CD14-positive monocyte (primary cell): ENCODE data around the gene JAKMIP2. TPM values are rescaled to one million over a fixed set of nuclear protein-coding genes. Genes with fewer than 3 reads are reported as not detected.

Source experiments
- DNase-seq, 3 donors: peaks; one replicate each; pipeline ENCODE4 v3.0.0-alpha.2; 2011 to 2022
- H2AFZ ChIP-seq: 2 replicates; pipeline ENCODE4 v1.6.0; 2012; ENCODE audit warnings: mild to moderate bottlenecking, low read depth, low read length, inconsistent platforms; ENCODE audit not compliant: insufficient read depth, poor library complexity, severe bottlenecking
- H3K27ac ChIP-seq, 2 donors: 1 replicate in 1 of 2; 2 replicates in 1 of 2; pipeline ENCODE4 v1.5.1; 2012 to 2013; ENCODE audit warnings: low read length in 2 of 2, control low read depth in 1 of 2, inconsistent platforms in 1 of 2, low read depth in 1 of 2, mild to moderate bottlenecking in 1 of 2
- H3K27me3 ChIP-seq, 2 donors: one replicate each; pipeline versions ENCODE4 v1.6.0 to v1.6.1; 2011 to 2013; ENCODE audit warnings: low read length in 2 of 2; ENCODE audit not compliant: control insufficient read depth in 2 of 2, insufficient read depth in 2 of 2
- H3K36me3 ChIP-seq, 2 donors: replicated peaks in 1 of 2; 1 replicate in 1 of 2; 2 replicates in 1 of 2; pipeline versions ENCODE4 v1.5.1 to v1.6.1; 2012 to 2013; ENCODE audit warnings: low read length in 2 of 2, control low read depth in 1 of 2, inconsistent platforms in 1 of 2, mild to moderate bottlenecking in 1 of 2; ENCODE audit not compliant: insufficient read depth in 2 of 2, control insufficient read depth in 1 of 2
- H3K4me1 ChIP-seq, 2 donors: 1 replicate in 1 of 2; 2 replicates in 1 of 2; pipeline versions ENCODE4 v1.5.1 to v1.6.1; 2012 to 2013; ENCODE audit warnings: low read length in 2 of 2, control low read depth in 1 of 2, inconsistent platforms in 1 of 2, mild to moderate bottlenecking in 1 of 2, moderate library complexity in 1 of 2; ENCODE audit not compliant: insufficient read depth in 2 of 2, control insufficient read depth in 1 of 2
- H3K4me2 ChIP-seq: replicated peaks from 2 replicates; pipeline ENCODE3; 2012; ENCODE audit warnings: low read length, moderate library complexity, mild to moderate bottlenecking; ENCODE audit not compliant: poor library complexity, severe bottlenecking; ENCODE audit errors: extremely low read depth
- H3K4me3 ChIP-seq, 3 experiments: fragments of 200-600 bp in 1 of 3; sonication (generic) in 1 of 3; replicated peaks in 1 of 3; 1 replicate in 2 of 3; 2 replicates in 1 of 3; pipeline ENCODE4 v1.5.1; 2011 to 2013; ENCODE audit warnings: low read length in 3 of 3, mild to moderate bottlenecking in 3 of 3, control low read depth in 2 of 3, low read depth in 2 of 3, inconsistent platforms in 1 of 3, moderate library complexity in 1 of 3
- H3K79me2 ChIP-seq: 2 replicates; pipeline ENCODE4 v1.6.0; 2012; ENCODE audit warnings: mild to moderate bottlenecking, control low read depth, inconsistent platforms, low read length, moderate library complexity; ENCODE audit not compliant: insufficient read depth
- H3K9ac ChIP-seq: 2 replicates; pipeline ENCODE4 v1.6.0; 2017; ENCODE audit warnings: low read length, mild to moderate bottlenecking; ENCODE audit not compliant: insufficient read depth, poor library complexity, severe bottlenecking
- H3K9me3 ChIP-seq, 2 donors: replicated peaks in 1 of 2; 1 replicate in 1 of 2; 2 replicates in 1 of 2; pipeline versions ENCODE4 v1.5.1 to v1.6.1; 2012 to 2013; ENCODE audit warnings: low read length in 2 of 2, control low read depth in 1 of 2; ENCODE audit not compliant: control insufficient read depth in 1 of 2, insufficient read depth in 1 of 2
- H4K20me1 ChIP-seq: 2 replicates; pipeline ENCODE4 v1.6.0; 2012; ENCODE audit warnings: mild to moderate bottlenecking, low read length, control low read depth, moderate library complexity; ENCODE audit not compliant: insufficient read depth
- H3K27ac Mint-ChIP-seq, 7 donors: one replicate each; pipeline ENCODE4 v1.8.0; 2020; ENCODE audit warnings: mild to moderate bottlenecking in 7 of 7, mixed read lengths in 7 of 7, moderate library complexity in 6 of 7, inconsistent platforms in 2 of 7
- H3K27me3 Mint-ChIP-seq, 3 donors: one replicate each; pipeline ENCODE4 v1.8.0; 2021 to 2022; ENCODE audit warnings: low read depth in 3 of 3, mild to moderate bottlenecking in 3 of 3, mixed read lengths in 3 of 3, moderate library complexity in 3 of 3, inconsistent platforms in 1 of 3
- H3K36me3 Mint-ChIP-seq, 2 donors: one replicate each; pipeline ENCODE4 v1.8.0; 2020; ENCODE audit warnings: mixed read lengths in 2 of 2, inconsistent platforms in 1 of 2, mild to moderate bottlenecking in 1 of 2
- H3K4me1 Mint-ChIP-seq: one replicate; pipeline ENCODE4 v1.8.0; 2020; ENCODE audit warnings: mild to moderate bottlenecking, mixed read lengths
- H3K4me3 Mint-ChIP-seq, 2 donors: one replicate each; pipeline ENCODE4 v1.8.0; 2020; ENCODE audit warnings: mild to moderate bottlenecking in 2 of 2, mixed read lengths in 2 of 2, moderate library complexity in 1 of 2
- H3K9me3 Mint-ChIP-seq, 7 donors: one replicate each; pipeline ENCODE4 v1.8.0; 2020 to 2022; ENCODE audit warnings: mixed read lengths in 7 of 7, mild to moderate bottlenecking in 6 of 7, moderate library complexity in 6 of 7, inconsistent platforms in 2 of 7
- WGBS: methylation state at CpG from one replicate; pipeline ENCODE4 v1.1.5; 2013; ENCODE audit warnings: missing lambda C conversion rate; ENCODE audit not compliant: insufficient coverage; 5-methylcytosine and 5-hydroxymethylcytosine counted together
- intact Hi-C, 2 donors: fragments of 100-400 bp; cut with micrococcal nuclease; formaldehyde crosslinking; loops; one replicate each; pipeline versions ENCODE4 v1.15.0 to v1.15.1; 2023
- polyA plus RNA-seq, 3 donors: library from polyadenylated mRNA; depleted of rRNA in 1 of 3; unstranded in 2 of 3; stranded (reverse) in 1 of 3; fragments of 300-500 nt in 2 of 3; fragments of >200 nt in 1 of 3; fragmentation: Illumina TruSeq in 2 of 3; gene quantifications; 1 replicate in 2 of 3; 2 replicates in 1 of 3; pipeline ENCODE4 v1.2.3, GENCODE V29; 2012 to 2021
- TF ChIP-seq, protein P1 (sequence below): fragments of 200-600 bp; IDR thresholded peaks from one replicate; pipeline ENCODE4 v1.8.0; 2022; ENCODE audit warnings: antibody characterized with exemption, mild to moderate bottlenecking

JAKMIP2 gene
- polyA plus RNA-seq, 3 donors, result 0.02 TPM; not detected in 2

DNA sequence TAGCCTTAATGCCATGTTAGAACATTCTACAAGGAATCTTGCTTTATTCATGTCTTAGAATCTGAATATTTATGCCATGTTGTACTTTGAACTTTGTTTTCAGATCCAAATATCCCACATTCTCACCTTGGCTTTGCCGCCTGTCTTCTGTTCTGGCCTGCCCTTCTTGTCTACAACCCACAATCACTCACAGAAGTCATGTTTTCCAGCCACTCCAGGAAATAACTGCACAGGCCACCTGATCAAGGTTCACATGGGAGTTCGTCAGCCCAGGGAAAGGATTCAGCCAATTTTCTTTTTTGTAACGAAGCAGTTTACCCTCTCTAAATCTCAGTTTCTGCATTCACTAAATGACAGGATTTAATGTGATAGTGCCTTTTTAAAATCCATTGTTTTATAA, 70.5 kb downstream of the JAKMIP2 start:
- H3K36me3 ChIP-seq, result no peaks in the 10 kb centered on the region
- Mint-ChIP-seq H3K27me3 (no peaks in the 10 kb centered on the region), H3K4me3 (no peak overlapping the region), H3K36me3 (no peaks in the 10 kb centered on the region), H3K9me3 (peaks cover 0 to 2% (median 0%) of the 10 kb centered on the region in 7 donors), H3K4me1 (peaks cover 12% of the 10 kb centered on the region), H3K27ac (no peak overlapping the region)
- H3K9me3 ChIP-seq, result no peaks in the 10 kb centered on the region
- no peak overlapping the region for H3K4me3 ChIP-seq
- H4K20me1 ChIP-seq, result no peaks in the 10 kb centered on the region
- no peak overlapping the region for H3K9ac ChIP-seq
- no peaks in the 10 kb centered on the region for H3K4me1 ChIP-seq
- no peak overlapping the region for H2AFZ ChIP-seq
- intact Hi-C loops, result no loop called here
- no peaks in the 10 kb centered on the region for H3K79me2 ChIP-seq
- TF ChIP-seq, protein P1, sequence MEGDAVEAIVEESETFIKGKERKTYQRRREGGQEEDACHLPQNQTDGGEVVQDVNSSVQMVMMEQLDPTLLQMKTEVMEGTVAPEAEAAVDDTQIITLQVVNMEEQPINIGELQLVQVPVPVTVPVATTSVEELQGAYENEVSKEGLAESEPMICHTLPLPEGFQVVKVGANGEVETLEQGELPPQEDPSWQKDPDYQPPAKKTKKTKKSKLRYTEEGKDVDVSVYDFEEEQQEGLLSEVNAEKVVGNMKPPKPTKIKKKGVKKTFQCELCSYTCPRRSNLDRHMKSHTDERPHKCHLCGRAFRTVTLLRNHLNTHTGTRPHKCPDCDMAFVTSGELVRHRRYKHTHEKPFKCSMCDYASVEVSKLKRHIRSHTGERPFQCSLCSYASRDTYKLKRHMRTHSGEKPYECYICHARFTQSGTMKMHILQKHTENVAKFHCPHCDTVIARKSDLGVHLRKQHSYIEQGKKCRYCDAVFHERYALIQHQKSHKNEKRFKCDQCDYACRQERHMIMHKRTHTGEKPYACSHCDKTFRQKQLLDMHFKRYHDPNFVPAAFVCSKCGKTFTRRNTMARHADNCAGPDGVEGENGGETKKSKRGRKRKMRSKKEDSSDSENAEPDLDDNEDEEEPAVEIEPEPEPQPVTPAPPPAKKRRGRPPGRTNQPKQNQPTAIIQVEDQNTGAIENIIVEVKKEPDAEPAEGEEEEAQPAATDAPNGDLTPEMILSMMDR, result no peak
- no peak overlapping the region for H3K4me2 ChIP-seq
- H3K27ac ChIP-seq, result no peak overlapping the region
- no CpG with 5 or more reads among the region's 3 CpGs for WGBS
- no peak for DNase-seq
- H3K27me3 ChIP-seq, result no peaks in the 10 kb centered on the region

DNA sequence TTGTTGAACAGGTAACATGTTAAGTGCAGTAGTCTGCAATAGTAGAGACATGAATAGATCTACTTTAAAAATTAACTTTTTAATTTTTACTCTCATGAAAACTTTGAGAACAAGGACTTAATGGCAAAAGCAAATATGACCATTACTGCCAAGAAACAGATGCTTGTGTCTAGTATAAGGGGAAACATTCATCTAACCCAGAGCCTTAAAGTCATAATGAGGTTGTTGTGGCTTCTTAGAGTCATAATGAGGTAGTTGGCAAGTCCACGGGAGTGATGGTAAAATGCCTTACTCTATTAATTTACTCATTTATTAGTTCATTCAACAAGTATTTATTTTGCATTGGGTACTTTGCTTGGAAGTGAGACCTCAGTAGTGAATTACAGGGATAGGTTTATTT, 71.5 kb downstream of the JAKMIP2 start:
- Mint-ChIP-seq H3K36me3 (no peaks in the 10 kb centered on the region), H3K4me1 (peaks cover 12% of the 10 kb centered on the region), H3K4me3 (no peak overlapping the region), H3K27ac (no peak overlapping the region), H3K27me3 (no peaks in the 10 kb centered on the region), H3K9me3 (peaks cover 0 to 2% (median 0%) of the 10 kb centered on the region in 7 donors)
- intact Hi-C loops, result no loop called here
- no peaks in the 10 kb centered on the region for H3K4me1 ChIP-seq
- no peak overlapping the region for H2AFZ ChIP-seq
- no peak overlapping the region for H3K9ac ChIP-seq
- H3K27ac ChIP-seq, result no peak overlapping the region
- H3K4me2 ChIP-seq, result no peak overlapping the region
- H3K79me2 ChIP-seq, result no peaks in the 10 kb centered on the region
- TF ChIP-seq, protein P1, result no peak
- H4K20me1 ChIP-seq, result no peaks in the 10 kb centered on the region
- no peak for DNase-seq
- no peaks in the 10 kb centered on the region for H3K9me3 ChIP-seq
- WGBS, result no CpG with 5 or more reads among the region's 1 CpG
- no peaks in the 10 kb centered on the region for H3K36me3 ChIP-seq
- no peak overlapping the region for H3K4me3 ChIP-seq
- no peaks in the 10 kb centered on the region for H3K27me3 ChIP-seq
